ENCODE data around the gene FAM151B. TPM values are rescaled to one million over a fixed set of nuclear protein-coding genes. Genes with fewer than 3 reads are reported as not detected.

FAM151B gene
- total and polyA plus RNA-seq, 2 of the 13 experiments (the other 11 are each of a cell fraction or from before 2014, with no cell fraction given): 0.61 to 1.0 TPM

DNA sequence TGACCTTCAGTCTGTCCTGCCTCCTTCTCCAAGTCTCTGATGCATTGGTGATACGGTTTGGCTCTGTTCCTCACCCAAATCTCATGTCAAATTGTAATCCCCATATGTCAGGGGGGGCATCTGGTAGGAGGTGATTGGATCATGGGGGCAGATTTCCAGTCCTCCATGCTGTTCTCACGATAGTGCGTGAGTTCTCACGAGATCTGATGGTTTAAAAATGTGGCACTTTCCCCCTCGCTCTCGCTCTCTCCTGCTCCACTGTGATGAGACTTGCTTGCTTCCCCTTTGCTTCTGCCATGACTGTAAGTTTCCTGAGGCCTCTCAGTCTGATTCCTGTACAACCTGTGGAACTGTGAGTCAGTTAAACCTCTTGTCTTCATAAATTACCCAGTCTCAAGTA is 96.9 kb downstream of the FAM151B start:
- ChIA-PET POLR2A (no interaction called here), CTCF (ENCODE audit: low intra/inter-chr PET ratio, low total read pairs) (no interaction called here)
- no peaks in the 10 kb centered on the region for H3K36me3 ChIP-seq (replicated peaks in 1 of 2; ENCODE audit: control insufficient read depth in 1 of 2, insufficient read depth in 2 of 2, low read length in 2 of 2)
- no peak overlapping the region for H3K4me3 ChIP-seq (replicated peaks in 1 of 3; ENCODE audit: insufficient read depth in 1 of 3, low read depth in 2 of 3, low read length in 3 of 3)
- H3K27ac ChIP-seq (ENCODE audit: extremely low read length, insufficient read depth, low read length): no peak overlapping the region
- no TSS peak for BruUV-seq (replicated peaks)
- WGBS (ENCODE audit: low lambda C conversion rate): 50% methylated on average over 6 of the region's 6 CpGs
- H3K9me3 ChIP-seq (ENCODE audit: low read length): no peaks in the 10 kb centered on the region
- H3K4me2 ChIP-seq (ENCODE audit: low read depth, low read length): no peak overlapping the region
- DNase-seq (ENCODE audit: low spot score) (no peak), ATAC-seq (no peak), FAIRE-seq (no peak)
- H3K9ac ChIP-seq (ENCODE audit: insufficient read depth, low read depth, low read length): no peak overlapping the region
- in situ Hi-C loops (cut with HindIII; ENCODE audit: extremely low pct_ligation_motif_present, low pct_unique_long_range_greater_than_20kb): no loop called here
- no peaks in the 10 kb centered on the region; a peak in 2 of 5 replicates for H3K27me3 ChIP-seq (ENCODE audit: control insufficient read depth in 1 of 2, insufficient read depth in 2 of 2, low read length in 2 of 2)
- H2AFZ ChIP-seq (ENCODE audit: low read length): no peak overlapping the region
- intact Hi-C loops (cut with micrococcal nuclease; ENCODE audit: unreplicated experiment): no loop called here
- H3K4me1 ChIP-seq (ENCODE audit: insufficient read depth, low read length): peaks cover 18% of the 10 kb centered on the region
- no peaks in the 10 kb centered on the region for H3K79me2 ChIP-seq (ENCODE audit: insufficient read depth, low read length)
- TF ChIP-seq, protein P1, sequence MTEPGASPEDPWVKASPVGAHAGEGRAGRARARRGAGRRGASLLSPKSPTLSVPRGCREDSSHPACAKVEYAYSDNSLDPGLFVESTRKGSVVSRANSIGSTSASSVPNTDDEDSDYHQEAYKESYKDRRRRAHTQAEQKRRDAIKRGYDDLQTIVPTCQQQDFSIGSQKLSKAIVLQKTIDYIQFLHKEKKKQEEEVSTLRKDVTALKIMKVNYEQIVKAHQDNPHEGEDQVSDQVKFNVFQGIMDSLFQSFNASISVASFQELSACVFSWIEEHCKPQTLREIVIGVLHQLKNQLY (CRISPR knock-in tag; IDR thresholded peaks at IDR 0.05): no peak
- TF ChIP-seq HOXD1 (CRISPR knock-in tag; IDR thresholded peaks at IDR 0.05) (no peak), EEA1 (CRISPR knock-in tag; IDR thresholded peaks at IDR 0.05; ENCODE audit: borderline replicate concordance) (no peak), ARNT (IDR thresholded peaks at IDR 0.05) (no peak), RFXANK (CRISPR knock-in tag; IDR thresholded peaks at IDR 0.05) (no peak), ZSCAN31 (CRISPR knock-in tag; IDR thresholded peaks at IDR 0.05; ENCODE audit: low read depth) (no peak), ZNF510 (CRISPR knock-in tag; IDR thresholded peaks at IDR 0.05; ENCODE audit: low read depth) (no peak)
- TF ChIP-seq, protein P2, sequence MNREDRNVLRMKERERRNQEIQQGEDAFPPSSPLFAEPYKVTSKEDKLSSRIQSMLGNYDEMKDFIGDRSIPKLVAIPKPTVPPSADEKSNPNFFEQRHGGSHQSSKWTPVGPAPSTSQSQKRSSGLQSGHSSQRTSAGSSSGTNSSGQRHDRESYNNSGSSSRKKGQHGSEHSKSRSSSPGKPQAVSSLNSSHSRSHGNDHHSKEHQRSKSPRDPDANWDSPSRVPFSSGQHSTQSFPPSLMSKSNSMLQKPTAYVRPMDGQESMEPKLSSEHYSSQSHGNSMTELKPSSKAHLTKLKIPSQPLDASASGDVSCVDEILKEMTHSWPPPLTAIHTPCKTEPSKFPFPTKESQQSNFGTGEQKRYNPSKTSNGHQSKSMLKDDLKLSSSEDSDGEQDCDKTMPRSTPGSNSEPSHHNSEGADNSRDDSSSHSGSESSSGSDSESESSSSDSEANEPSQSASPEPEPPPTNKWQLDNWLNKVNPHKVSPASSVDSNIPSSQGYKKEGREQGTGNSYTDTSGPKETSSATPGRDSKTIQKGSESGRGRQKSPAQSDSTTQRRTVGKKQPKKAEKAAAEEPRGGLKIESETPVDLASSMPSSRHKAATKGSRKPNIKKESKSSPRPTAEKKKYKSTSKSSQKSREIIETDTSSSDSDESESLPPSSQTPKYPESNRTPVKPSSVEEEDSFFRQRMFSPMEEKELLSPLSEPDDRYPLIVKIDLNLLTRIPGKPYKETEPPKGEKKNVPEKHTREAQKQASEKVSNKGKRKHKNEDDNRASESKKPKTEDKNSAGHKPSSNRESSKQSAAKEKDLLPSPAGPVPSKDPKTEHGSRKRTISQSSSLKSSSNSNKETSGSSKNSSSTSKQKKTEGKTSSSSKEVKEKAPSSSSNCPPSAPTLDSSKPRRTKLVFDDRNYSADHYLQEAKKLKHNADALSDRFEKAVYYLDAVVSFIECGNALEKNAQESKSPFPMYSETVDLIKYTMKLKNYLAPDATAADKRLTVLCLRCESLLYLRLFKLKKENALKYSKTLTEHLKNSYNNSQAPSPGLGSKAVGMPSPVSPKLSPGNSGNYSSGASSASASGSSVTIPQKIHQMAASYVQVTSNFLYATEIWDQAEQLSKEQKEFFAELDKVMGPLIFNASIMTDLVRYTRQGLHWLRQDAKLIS (CRISPR knock-in tag; IDR thresholded peaks at IDR 0.05): no peak
- H4K20me1 ChIP-seq (ENCODE audit: insufficient read depth, low read length): no peaks in the 10 kb centered on the region

Data from HepG2 (cell line).